Coronary artery (tissue), 2 donors: ENCODE results near the gene SERPING1.
A peak's percentile ranks its signal among the peaks of the same experiment; 100 is the strongest.

Source experiments
- DNase-seq: peaks from one replicate; pipeline ENCODE4 v3.0.0-alpha.2; 2017; ENCODE audit warnings: low spot score
- H3K27ac ChIP-seq, 2 donors: fragments of 200-600 bp; sonication (generic); one replicate each; pipeline ENCODE4 v1.5.1; 2016 to 2019
- H3K4me3 ChIP-seq: fragments of 200-600 bp; sonication (generic); 2 replicates; pipeline ENCODE4 v1.5.1; 2016; ENCODE audit warnings: mild to moderate bottlenecking, moderate library complexity
- TF ChIP-seq, protein P1 (sequence below): fragments of 200-600 bp; sonication (generic); IDR thresholded peaks from one replicate; pipeline ENCODE4 v1.5.1; 2019; ENCODE audit warnings: antibody characterized with exemption

The SERPING1 gene

DNA sequence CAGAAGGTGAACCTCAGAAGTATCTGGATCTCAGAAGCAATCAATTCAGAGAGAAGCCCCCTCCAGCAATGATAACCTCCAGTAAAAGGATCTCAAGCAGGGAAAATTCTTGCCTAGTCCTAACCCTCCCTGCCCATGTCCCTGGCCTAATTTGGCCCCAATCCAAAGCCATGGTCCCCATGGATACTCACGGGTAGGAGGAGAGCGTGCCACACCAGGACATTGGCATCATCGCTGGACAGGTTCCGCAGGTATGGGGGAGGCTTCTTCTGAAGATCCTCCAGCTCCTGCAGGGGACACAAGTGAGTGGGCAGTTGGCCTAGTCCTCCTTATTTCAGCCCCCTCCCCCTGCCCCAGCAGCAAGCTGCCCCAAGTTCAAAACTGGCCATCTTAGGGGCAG is 37.3 kb upstream of the SERPING1 start:
- no peak overlapping the region for H3K4me3 ChIP-seq
- TF ChIP-seq, protein P1, sequence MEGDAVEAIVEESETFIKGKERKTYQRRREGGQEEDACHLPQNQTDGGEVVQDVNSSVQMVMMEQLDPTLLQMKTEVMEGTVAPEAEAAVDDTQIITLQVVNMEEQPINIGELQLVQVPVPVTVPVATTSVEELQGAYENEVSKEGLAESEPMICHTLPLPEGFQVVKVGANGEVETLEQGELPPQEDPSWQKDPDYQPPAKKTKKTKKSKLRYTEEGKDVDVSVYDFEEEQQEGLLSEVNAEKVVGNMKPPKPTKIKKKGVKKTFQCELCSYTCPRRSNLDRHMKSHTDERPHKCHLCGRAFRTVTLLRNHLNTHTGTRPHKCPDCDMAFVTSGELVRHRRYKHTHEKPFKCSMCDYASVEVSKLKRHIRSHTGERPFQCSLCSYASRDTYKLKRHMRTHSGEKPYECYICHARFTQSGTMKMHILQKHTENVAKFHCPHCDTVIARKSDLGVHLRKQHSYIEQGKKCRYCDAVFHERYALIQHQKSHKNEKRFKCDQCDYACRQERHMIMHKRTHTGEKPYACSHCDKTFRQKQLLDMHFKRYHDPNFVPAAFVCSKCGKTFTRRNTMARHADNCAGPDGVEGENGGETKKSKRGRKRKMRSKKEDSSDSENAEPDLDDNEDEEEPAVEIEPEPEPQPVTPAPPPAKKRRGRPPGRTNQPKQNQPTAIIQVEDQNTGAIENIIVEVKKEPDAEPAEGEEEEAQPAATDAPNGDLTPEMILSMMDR, result no peak
- H3K27ac ChIP-seq, result no peak overlapping the region
- no peak for DNase-seq

DNA sequence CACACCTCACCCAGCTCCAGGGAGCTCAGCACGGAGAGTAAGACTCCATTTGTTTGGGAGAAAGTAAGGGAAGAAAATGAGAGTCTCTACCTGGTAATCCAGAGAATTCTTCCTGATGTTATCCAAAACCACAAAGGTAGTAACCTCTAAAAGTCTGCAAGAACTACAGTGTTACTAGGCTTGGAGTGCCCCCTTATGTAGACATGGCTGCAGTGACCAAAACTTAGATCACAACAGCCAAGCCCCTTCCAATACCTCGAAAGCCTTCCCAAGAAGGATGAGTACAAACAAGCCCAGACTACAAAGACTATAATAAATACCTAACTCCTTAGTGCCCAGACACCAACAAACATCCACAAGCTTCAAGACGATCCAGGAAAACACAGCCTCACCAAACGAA is 34.9 kb upstream of the SERPING1 start:
- no peak for DNase-seq
- TF ChIP-seq, protein P1, result no peak
- Histone ChIP-seq H3K27ac (no peak overlapping the region), H3K4me3 (no peak overlapping the region)

DNA sequence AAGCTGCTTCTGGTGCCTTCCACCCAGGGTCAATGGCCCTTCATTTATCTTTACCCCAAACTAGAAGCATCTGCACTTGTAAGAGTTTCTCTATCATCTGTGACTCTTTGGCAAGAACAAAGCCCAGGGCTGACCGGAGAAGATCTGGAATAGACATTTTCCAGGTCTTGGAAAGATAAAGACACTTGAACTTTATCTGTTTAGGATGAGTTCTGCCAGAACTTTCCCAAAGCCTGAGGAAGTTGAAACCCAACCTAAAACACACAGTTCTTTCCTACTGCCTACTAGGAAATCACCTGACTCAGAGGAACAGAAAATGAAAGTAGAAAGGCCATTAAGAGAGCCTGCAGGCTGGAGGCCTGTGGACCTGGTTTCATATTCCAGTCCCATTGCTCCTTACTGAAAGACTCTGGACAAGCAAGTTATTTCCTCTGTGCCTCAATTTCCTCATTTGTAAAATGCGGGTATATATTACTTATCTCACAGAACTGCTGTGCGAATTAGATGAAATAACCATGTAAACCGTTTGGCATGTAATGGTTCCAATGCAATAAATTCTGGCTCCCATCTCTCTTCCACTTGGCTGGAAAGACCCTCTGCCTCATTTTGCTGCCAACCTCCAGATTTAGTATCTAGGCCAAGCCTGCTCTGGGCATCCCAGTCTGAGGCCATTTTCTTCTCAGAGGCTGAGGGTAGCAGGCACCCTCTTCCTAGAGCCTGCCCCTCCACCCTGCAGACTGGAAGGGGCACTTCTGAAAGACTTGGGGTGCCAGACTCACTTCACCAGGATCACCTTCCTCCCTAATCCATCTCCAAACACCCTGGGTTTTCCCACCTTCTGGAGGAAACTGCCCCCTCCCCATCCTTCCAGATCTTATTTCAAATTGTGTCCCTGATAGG is 31.2 kb upstream of the SERPING1 start:
- DNase-seq, result no peak
- H3K4me3 ChIP-seq, result peak overlapping the region; percentile 87

DNA sequence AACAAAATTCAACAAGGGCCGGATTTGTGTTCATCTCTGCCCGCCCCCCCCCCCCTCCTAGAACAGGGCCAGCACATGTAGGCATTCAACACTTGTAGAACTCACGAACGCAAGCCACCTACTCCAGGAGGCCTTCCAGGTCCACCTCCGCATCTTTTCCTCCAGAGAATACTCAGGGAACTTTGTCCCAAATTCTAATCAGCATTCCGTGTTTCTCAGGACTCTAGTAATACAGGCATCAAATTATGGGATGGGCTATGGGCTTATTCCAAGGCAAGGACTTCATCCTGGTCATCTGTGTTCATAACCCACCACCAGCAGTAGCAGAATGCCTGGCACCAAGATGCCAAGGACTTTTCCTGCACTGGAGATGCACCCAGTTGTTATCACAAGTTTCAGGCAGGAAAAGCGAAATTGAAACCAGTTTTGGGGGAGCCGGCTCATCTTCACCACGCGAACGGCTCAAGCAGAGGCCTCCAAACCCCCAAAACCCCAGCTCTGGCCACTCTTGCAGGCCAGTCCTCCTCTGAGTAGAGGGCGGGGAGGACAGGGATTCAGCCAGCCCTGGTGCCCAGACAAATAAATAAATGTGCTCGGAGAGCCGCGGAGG is 30.5 kb upstream of the SERPING1 start:
- H3K4me3 ChIP-seq, result peak overlapping the region; percentile 87
- H3K27ac ChIP-seq, result peak overlapping the region; percentile 66 to 85
- TF ChIP-seq, protein P1, result no peak
- DNase-seq, result no peak

More for the DNA sequence above, 31.2 kb upstream of the SERPING1 start:
- H3K27ac ChIP-seq, result peak overlapping the region; percentile 66 to 85
- TF ChIP-seq, protein P1, result no peak

DNA sequence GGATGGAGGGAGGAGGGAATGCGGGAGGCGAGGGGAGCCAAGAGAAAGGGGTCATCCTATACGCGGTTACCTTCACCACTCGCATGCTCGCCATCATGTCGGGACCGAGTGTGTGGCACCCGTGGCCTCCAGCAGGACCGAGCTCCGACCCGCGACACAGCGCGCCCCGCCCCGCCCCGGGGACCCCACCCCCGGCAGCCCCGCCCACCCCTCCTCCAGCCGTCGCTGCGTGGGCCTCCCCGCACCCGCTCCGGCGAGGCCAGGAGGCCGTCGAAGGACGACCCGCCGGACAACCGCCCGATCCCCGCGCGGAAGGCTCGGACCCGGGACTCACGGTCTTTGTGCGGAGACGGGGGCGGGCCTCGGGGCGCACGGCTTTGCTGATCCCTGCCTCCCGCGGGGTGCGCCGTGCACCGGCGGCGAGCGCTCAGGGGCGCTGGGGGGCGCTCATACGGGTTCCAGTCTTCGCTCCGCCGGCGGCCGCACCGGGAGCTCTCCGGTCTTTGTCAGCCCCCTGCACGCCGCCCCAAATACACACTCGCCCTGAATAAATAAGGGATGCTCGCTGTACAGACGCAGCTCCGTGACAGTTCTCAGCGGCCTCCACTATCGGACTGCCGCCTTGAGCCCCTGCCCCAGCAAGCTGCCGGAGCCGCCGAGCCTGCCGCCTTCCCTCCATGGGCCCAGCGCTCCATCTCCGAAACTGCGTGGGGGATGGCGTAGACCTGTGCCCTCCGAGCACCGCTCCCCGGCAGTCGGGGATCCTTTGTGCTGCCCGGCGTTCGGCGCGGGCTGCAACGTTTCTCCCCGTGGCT is 29.8 kb upstream of the SERPING1 start, which contains the start of gene UBE2L6:
TSS of gene UBE2L6 (minus strand) at position 158 of the 815 bp plus-strand sequence. CDS start at position 97, 61 bp downstream.
- DNase-seq, result peak; percentile 86
- TF ChIP-seq, protein P1, result no peak

DNA sequence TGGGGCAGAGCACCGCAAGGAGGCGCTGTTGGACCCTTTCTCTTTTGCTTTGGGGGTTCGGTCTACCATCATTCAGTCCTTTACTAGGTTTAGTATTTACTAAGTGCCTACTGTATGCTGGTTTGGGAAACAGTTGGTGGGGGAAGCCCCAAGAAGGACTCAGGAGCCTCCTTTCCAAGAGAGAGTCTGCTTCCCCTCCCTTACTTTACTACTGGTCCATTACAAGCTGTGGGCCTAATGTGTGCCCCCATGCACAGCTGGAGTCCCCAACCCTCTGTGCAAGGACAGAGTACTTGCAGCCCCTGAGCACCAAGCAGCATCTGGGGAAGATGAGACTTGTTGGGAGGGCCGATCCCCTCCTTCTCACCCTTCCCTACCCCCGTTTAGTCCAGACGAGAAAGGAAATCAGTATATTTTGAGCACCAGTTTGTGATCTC is 29.1 kb upstream of the SERPING1 start:
- TF ChIP-seq, protein P1, result peak; percentile 91
- H3K4me3 ChIP-seq, result peak overlapping the region; percentile 87
- DNase-seq, result no peak
- peak overlapping the region; percentile 20 to 85 for H3K27ac ChIP-seq

More for the DNA sequence above, 29.8 kb upstream of the SERPING1 start, which contains the start of gene UBE2L6:
- H3K4me3 ChIP-seq, result peak within 1 kb of the TSS; percentile 87
- H3K27ac ChIP-seq, result peak within 1 kb of the TSS; percentile 66 to 85
